ENCODE data around the gene SLIT3.

SLIT3 gene

DNA sequence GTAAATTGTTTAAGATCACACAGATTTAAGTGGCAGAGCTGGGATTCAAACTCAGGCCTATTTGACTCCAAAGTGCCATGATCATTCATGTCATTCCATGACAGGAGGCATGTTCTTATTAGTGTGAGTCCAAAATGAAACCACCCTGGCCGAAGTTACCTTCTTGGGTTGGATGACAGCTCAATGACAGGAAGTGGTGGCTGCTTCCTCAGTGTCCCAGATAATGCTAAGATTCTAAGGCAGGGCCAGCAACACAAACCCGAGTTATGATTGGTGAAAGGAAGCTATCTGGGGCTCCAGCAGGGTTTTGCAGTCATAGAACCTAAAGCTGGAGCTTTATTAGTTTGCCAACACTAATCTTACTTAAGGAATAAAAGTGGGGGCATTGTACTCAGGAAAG lies 340.4 kb downstream of the SLIT3 start:
- no peak for DNase-seq (ENCODE audit: low read depth)

- DNase-seq (ENCODE audit: low read depth): no peak
Measured at GRCh38 chr5:168953351-168953750, 347.6 kb downstream of the SLIT3 start.

- no peak for DNase-seq (ENCODE audit: low read depth)
Measured at GRCh38 chr5:168952196-168952595, 348.7 kb downstream of the SLIT3 start.

DNA sequence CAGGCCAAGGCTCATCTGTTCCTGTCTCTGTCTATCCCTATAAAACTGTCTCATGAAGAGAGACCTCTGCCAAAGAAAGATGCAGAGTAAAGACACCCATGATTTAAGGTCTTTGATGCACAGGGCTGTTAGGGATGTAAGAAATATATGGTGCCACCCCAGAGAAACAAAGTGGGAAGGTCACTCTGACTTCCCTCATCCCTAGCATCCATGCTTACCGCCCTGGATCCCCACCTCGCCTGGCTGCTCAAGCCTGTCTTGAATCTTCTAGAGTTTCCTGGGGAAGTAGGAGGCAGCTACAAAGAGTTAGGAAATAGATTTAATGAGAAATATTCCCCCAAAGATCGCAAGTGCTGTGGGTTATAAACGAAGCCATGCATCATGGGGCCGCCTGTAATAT lies 349.2 kb downstream of the SLIT3 start:
- DNase-seq (ENCODE audit: low read depth): no peak

DNA sequence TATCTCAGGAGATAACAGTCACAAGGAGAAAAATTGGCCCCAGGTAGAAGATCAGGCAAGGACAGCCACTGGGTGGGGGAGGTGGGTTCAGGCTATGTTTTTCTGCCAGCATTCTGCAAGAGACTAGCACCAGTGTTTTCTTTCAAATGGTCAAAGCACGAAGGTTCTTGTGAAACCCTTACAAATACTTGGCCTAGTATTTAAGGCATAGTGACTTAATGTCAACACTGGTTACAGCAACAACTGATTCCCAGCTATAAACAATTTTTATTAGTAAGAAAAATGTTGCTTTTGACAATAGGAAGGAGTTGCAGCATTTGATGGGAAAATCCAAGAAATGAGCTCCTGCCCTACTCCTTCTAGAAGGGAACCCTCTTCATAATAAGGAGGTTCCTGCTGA lies 349.6 kb downstream of the SLIT3 start:
- DNase-seq (ENCODE audit: low read depth): peak; percentile 68

- DNase-seq (ENCODE audit: low read depth): no peak
Measured at GRCh38 chr5:168950241-168950951, 350.5 kb downstream of the SLIT3 start.

DNA sequence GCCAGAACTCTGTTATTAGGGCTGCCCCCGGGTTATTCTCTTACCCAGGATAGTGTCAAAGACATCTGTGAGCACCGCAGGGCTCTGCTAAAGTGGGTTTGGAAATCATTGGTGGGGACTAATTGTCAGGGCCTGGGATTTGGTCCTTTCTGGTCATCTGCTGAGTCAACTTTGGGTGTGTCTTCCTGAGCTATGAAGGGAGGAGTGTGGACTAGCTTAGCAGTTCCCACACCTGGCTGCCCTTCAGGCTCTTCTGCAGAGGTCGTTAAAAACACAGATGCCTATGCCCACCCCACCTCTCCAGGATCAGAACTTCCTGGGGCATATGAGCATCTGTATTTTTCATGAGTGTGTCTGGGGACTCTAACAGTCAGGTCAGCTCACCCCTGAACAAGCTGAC lies 352.2 kb downstream of the SLIT3 start:
- DNase-seq (ENCODE audit: low read depth): no peak

GRCh38 chr5:168947212-168947868 lies 353.6 kb downstream of the SLIT3 start:
- DNase-seq (ENCODE audit: low read depth): peak; percentile 10

DNA sequence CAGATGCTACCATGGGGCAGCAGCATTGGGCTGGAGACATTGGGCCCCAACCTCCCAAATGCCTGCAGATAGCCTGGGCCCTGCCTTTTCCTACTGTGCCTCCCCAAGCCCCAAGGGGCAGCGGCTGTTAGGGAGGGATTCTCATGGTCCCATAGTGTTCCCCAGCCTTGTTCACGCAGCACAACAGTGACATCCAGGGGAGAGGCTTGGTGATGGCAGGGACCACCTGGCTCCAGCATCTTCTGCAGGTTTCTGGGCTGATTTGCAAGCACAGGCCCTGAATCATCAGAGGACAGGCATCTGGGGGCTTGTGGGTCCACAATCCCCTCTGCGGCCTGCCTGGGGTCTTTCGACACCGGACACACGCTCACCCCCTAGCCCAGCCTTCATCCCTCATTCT lies 354.6 kb downstream of the SLIT3 start:
- no peak for DNase-seq (ENCODE audit: low read depth)

- no peak for DNase-seq (ENCODE audit: low read depth)
Measured at GRCh38 chr5:168944004-168944403, 356.9 kb downstream of the SLIT3 start.

GRCh38 chr5:168943091-168943884 lies 357.7 kb downstream of the SLIT3 start:
- DNase-seq (ENCODE audit: low read depth): no peak

DNA sequence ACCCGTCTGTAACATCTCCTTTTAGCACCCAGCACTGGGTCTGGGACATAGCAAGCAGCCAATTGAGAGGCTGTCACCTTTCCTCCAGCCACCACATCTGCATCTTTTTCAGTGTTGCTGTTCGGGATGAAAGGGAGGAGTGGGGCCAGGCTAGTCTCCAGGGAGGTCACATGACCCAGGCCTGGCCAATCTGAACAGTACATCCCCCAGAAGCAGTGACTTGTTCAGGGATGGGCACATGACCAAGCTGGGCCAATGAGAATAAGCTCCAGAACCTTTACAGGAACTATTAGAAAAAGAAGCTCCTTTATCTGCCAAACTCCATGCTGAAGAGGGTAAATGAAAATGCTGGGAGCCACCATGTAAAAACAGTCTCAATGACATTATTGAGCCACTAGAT lies 359.0 kb downstream of the SLIT3 start:
- DNase-seq (ENCODE audit: low read depth): no peak

- DNase-seq (ENCODE audit: low read depth): no peak
Measured at GRCh38 chr5:168940712-168941111, 360.2 kb downstream of the SLIT3 start.

- no peak for DNase-seq (ENCODE audit: low read depth)
Measured at GRCh38 chr5:168939887-168940544, 360.9 kb downstream of the SLIT3 start.

DNA sequence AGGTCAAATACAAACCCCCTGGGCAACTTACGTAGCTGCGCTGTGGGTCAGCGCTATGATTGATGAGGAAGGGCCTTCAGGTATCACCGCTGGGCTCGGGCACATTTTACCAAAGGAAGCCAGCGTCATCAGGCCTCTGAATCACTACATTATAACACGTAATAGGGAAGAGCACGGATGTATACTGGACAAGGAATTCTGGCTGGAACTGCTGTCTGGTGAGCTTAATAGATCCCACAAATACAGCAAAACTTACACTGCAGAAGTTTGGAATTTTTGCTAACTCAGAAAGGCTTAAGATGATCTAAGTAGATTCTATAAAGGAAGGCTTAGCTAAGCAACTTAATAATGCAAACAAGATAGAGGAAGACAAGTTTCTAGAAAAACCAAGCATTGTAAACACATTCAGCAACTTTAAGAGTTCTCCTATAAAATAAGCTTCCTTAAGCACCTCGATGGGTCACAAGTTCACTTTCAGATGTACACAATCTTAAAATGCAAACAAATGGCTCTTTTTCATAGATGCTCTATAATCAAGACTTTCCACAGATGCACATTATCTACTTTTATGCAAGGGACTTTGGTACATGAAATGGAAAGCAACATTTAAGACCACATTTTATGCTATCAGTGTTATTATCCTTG lies 361.7 kb downstream of the SLIT3 start:
- DNase-seq (ENCODE audit: low read depth): no peak

GRCh38 chr5:168936511-168936910 lies 364.4 kb downstream of the SLIT3 start:
- DNase-seq (ENCODE audit: low read depth): no peak

GRCh38 chr5:168935183-168935582 lies 365.8 kb downstream of the SLIT3 start:
- no peak for DNase-seq (ENCODE audit: low read depth)

- no peak for DNase-seq (ENCODE audit: low read depth)
Measured at GRCh38 chr5:168934169-168934568, 366.8 kb downstream of the SLIT3 start.

GRCh38 chr5:168932400-168933189 lies 368.3 kb downstream of the SLIT3 start:
- DNase-seq (ENCODE audit: low read depth): no peak

DNA sequence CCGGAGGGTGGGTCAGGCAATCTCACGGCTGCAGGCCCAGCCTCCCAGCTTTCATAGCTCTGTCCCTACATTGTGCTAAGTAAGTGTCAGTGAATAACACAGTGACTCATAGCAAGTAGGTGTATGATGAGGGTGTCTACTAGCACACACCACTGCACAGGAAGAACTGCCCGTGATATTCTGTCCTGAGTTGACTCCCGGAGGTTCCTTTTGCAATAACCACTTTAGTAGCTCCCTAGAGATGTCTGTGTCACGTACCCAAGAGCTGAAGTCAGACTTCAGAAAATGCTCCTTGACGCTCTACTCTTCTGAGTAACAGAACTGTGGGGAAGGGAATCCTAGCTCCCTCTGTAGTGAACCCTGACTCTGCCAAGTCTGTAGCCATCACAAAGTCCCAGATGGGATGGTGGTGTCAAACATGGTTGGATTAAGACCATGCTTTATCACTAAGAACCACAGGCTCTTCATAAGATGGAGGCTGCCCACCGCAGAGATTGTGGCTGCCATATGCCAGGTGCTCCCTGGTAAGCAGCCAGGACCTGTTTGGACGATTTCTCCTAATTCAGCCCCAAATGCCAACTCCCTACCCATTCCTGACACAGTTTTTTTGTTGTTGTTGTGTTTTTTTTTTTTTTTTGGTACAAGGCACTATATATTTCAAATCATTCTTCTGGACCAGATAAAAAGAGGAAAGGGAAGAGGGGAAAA lies 369.1 kb downstream of the SLIT3 start:
- peak; percentile 83 for DNase-seq (ENCODE audit: low read depth)

DNA sequence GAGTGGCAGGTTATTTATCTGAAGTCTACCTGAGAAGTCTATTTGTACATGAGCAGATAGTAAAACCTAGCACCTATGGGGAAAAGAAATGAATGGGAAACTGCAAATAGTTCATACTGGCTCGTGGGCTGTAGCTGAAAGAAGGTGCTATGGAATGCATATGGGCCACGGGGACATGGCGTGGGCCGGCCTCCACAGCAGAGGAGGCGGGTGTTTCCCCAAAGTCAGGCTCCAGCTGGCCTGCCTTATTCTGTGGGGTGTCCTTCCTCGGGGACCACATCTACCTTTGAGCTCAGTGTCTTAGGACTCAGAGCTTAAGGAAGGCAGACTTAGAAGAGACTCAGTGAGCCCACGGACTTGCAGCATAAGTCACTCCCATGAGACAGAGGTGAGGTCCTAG lies 371.3 kb downstream of the SLIT3 start:
- DNase-seq (ENCODE audit: low read depth): no peak

Measured in GM04504 (cell line).